MCF 10A (cell line): ENCODE results near the gene MELTF. TPM values are rescaled to one million over a fixed set of nuclear protein-coding genes. Genes with fewer than 3 reads are reported as not detected.

Experiments
- BruUV-seq: library from RNA; stranded (reverse); fragments of 400-500 nt; replicated peaks from 2 replicates; lab custom pipeline; 2021; lab: Mats Ljungman, UMichigan
- CTCF ChIA-PET: fragments of 300-600 bp; sonication (Branson Sonifier 250); formaldehyde crosslinking; extraction: SDS; loops from one replicate; lab custom pipeline; 2021; ENCODE audit warnings: antibody characterized with exemption, inconsistent platforms; lab: Yijun Ruan, JAX
- POLR2A ChIA-PET: fragments of 300-600, 350-650 bp; sonication (Branson Sonifier 250); formaldehyde crosslinking; extraction: SDS; loops from one replicate; lab custom pipeline; 2020; ENCODE audit warnings: antibody characterized with exemption, inconsistent platforms; lab: Yijun Ruan, JAX
- DNase-seq: peaks from one replicate; pipeline ENCODE4 v3.0.0-alpha.2; 2018; ENCODE audit not compliant: unreplicated experiment
- H3K27ac Mint-ChIP-seq: one replicate; pipeline ENCODE4 v1.8.0; 2022; ENCODE audit warnings: mild to moderate bottlenecking, low read depth, mixed read lengths; ENCODE audit not compliant: unreplicated experiment
- H3K27me3 Mint-ChIP-seq: one replicate; pipeline ENCODE4 v1.8.0; 2022; ENCODE audit warnings: mixed read lengths; ENCODE audit not compliant: insufficient read depth, unreplicated experiment
- H3K36me3 Mint-ChIP-seq: one replicate; pipeline ENCODE4 v1.8.0; 2022; ENCODE audit warnings: mild to moderate bottlenecking, moderate library complexity, mixed read lengths; ENCODE audit not compliant: insufficient read depth, unreplicated experiment
- H3K4me1 Mint-ChIP-seq: one replicate; pipeline ENCODE4 v1.8.0; 2022; ENCODE audit warnings: mixed read lengths; ENCODE audit not compliant: insufficient read depth, unreplicated experiment
- H3K4me3 Mint-ChIP-seq: one replicate; pipeline ENCODE4 v1.8.0; 2022; ENCODE audit warnings: mild to moderate bottlenecking, moderate library complexity, mixed read lengths; ENCODE audit not compliant: unreplicated experiment
- H3K9me3 Mint-ChIP-seq: one replicate; pipeline ENCODE4 v1.8.0; 2022; ENCODE audit warnings: mixed read lengths; ENCODE audit not compliant: unreplicated experiment
- intact Hi-C: fragments of 100-400 bp; cut with micrococcal nuclease; formaldehyde crosslinking; loops from 2 replicates; pipeline ENCODE4 v1.14.1; 2022
- total RNA-seq: library from RNA; stranded (reverse); gene quantifications from 2 replicates; pipeline ENCODE4 v1.2.3, GENCODE V29; 2022
- TF ChIP-seq, protein P1 (sequence below): fragments of 200-600 bp; IDR thresholded peaks from one replicate; pipeline ENCODE4 v1.8.0; 2022; ENCODE audit warnings: antibody characterized with exemption, mild to moderate bottlenecking; ENCODE audit not compliant: unreplicated experiment

MELTF gene
- total RNA-seq, 1 experiment from 2014 or later: 9.1 TPM

GRCh38 chr3:196962108-196962929 lies 67.3 kb downstream of the MELTF start:
- no peaks in the 10 kb centered on the region for H3K27me3 Mint-ChIP-seq
- DNase-seq: no peak
- POLR2A ChIA-PET: no interaction called here
- H3K27ac Mint-ChIP-seq: no peak overlapping the region
- intact Hi-C loops: no loop called here
- H3K4me1 Mint-ChIP-seq: no peaks in the 10 kb centered on the region
- CTCF ChIA-PET: no interaction called here
- H3K4me3 Mint-ChIP-seq: no peak overlapping the region
- no peaks in the 10 kb centered on the region for H3K9me3 Mint-ChIP-seq
- peaks cover 9% of the 10 kb centered on the region for H3K36me3 Mint-ChIP-seq
- no TSS peak for BruUV-seq
- TF ChIP-seq, protein P1, sequence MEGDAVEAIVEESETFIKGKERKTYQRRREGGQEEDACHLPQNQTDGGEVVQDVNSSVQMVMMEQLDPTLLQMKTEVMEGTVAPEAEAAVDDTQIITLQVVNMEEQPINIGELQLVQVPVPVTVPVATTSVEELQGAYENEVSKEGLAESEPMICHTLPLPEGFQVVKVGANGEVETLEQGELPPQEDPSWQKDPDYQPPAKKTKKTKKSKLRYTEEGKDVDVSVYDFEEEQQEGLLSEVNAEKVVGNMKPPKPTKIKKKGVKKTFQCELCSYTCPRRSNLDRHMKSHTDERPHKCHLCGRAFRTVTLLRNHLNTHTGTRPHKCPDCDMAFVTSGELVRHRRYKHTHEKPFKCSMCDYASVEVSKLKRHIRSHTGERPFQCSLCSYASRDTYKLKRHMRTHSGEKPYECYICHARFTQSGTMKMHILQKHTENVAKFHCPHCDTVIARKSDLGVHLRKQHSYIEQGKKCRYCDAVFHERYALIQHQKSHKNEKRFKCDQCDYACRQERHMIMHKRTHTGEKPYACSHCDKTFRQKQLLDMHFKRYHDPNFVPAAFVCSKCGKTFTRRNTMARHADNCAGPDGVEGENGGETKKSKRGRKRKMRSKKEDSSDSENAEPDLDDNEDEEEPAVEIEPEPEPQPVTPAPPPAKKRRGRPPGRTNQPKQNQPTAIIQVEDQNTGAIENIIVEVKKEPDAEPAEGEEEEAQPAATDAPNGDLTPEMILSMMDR: no peak

- BruUV-seq: no TSS peak
- CTCF ChIA-PET: interaction anchor here (0.7 to 0.8 kb wide), 2 partner anchors 16 to 51 kb away, joined by 3 read pairs; no protein-coding TSS in a partner anchor
- POLR2A ChIA-PET: interaction anchor here (5.7 kb wide), 1 partner anchor 13 kb away, joined by 41 read pairs; the partner anchor contains the start of gene NCBP2
- TF ChIP-seq, protein P1: no peak
- no peaks in the 10 kb centered on the region for H3K9me3 Mint-ChIP-seq
- intact Hi-C loops: no loop called here
- no peak overlapping the region for H3K4me3 Mint-ChIP-seq
- H3K27ac Mint-ChIP-seq: no peak overlapping the region
- DNase-seq: no peak
- no peaks in the 10 kb centered on the region for H3K4me1 Mint-ChIP-seq
- peaks cover 6% of the 10 kb centered on the region for H3K36me3 Mint-ChIP-seq
- no peaks in the 10 kb centered on the region for H3K27me3 Mint-ChIP-seq
These were observed 74.8 kb downstream of the MELTF start for GRCh38 chr3:196954832-196955231.

Other genes starting within 250 kb of the MELTF start
- gene SENP5, start 161.9 kb downstream of the MELTF start, total RNA-seq: 30.2 and 37.0 TPM in 2 replicates
- 80.9 and 91.8 TPM in 2 replicates for gene NCBP2, start 87.3 kb downstream of the MELTF start, total RNA-seq
- gene PIGZ, start 61.0 kb downstream of the MELTF start, total RNA-seq: 5.2 and 7.1 TPM in 2 replicates